Gastrocnemius medialis (tissue), 4 donors: Measurements from ENCODE around the gene TBR1. TPM values are rescaled to one million over a fixed set of nuclear protein-coding genes. Genes with fewer than 3 reads are reported as not detected.

Source experiments
- ATAC-seq, 2 donors: fragments of 150-250 bp; one replicate each; pipeline ENCODE4 v1.9.1; 2016
- DNase-seq, 2 donors: peaks; one replicate each; pipeline ENCODE4 v3.0.0-alpha.2; 2019
- H3K27ac ChIP-seq, 4 donors: fragments of 200-600 bp; sonication (generic); 1 replicate in 1 of 4; 2 replicates in 3 of 4; pipeline ENCODE4 v1.5.1; 2016 to 2018; ENCODE audit warnings: mild to moderate bottlenecking in 2 of 4, moderate library complexity in 1 of 4
- H3K27me3 ChIP-seq, 3 donors: fragments of 200-600 bp; sonication (generic) in 2 of 3; 1 replicate in 1 of 3; 2 replicates in 2 of 3; pipeline versions ENCODE4 v1.5.1 to v1.6.0; 2016 to 2019; ENCODE audit warnings: mild to moderate bottlenecking in 1 of 3, moderate library complexity in 1 of 3
- H3K36me3 ChIP-seq, 2 donors: fragments of 200-600 bp; sonication (generic) in 1 of 2; one replicate each; pipeline ENCODE4 v1.5.1; 2017 to 2018
- H3K4me1 ChIP-seq, 2 donors: fragments of 200-600 bp; sonication (generic) in 1 of 2; one replicate each; pipeline ENCODE4 v1.5.1; 2016 to 2017; ENCODE audit warnings: mild to moderate bottlenecking in 2 of 2
- H3K4me3 ChIP-seq, 4 donors: fragments of 200-600 bp; sonication (generic) in 3 of 4; 1 replicate in 1 of 4; 2 replicates in 3 of 4; pipeline ENCODE4 v1.5.1; 2016 to 2019; ENCODE audit warnings: mild to moderate bottlenecking in 2 of 4
- H3K9me3 ChIP-seq, 3 donors: fragments of 200-600 bp; sonication (generic) in 2 of 3; 1 replicate in 1 of 3; 2 replicates in 2 of 3; pipeline ENCODE4 v1.5.1; 2016 to 2019
- POLR2A ChIP-seq, 2 donors: fragments of 450-650 bp; IDR thresholded peaks; one replicate each; pipeline ENCODE4 v1.6.1; 2017; ENCODE audit warnings: antibody characterized with exemption in 2 of 2, mild to moderate bottlenecking in 2 of 2, moderate library complexity in 2 of 2
- in situ Hi-C, 4 donors: fragments of 200-750 bp; cut with MboI; loops; one replicate each; pipeline versions ENCODE4 v1.15.0 to v1.8.0; 2017; ENCODE audit warnings: low sequenced_read_pairs in 4 of 4
- intact Hi-C: fragments of 100-400 bp; cut with DNase I; formaldehyde crosslinking; loops from one replicate; pipeline ENCODE4 v1.15.1; 2023; ENCODE audit warnings: low total_unique reads
- total RNA-seq, 4 donors: library from RNA; depleted of rRNA; stranded (reverse); fragments of >200 nt; gene quantifications; one replicate each; pipeline versions ENCODE4 v1.1.0 to v1.2.3, GENCODE V29; 2016
- TF ChIP-seq, protein P1 (sequence below), 5 experiments: fragments of 450-650 bp in 3 of 5; fragments of 200-600 bp in 2 of 5; sonication (generic) in 2 of 5; IDR thresholded peaks in 4 of 5; conservative IDR thresholded peaks in 1 of 5; 1 replicate in 4 of 5; 2 replicates in 1 of 5; pipeline ENCODE4 v1.5.1; 2016 to 2019; ENCODE audit warnings: antibody characterized with exemption in 5 of 5, mild to moderate bottlenecking in 3 of 5, moderate library complexity in 3 of 5

Gene TBR1
- total RNA-seq, 4 donors from 2014 or later = not detected

DNA sequence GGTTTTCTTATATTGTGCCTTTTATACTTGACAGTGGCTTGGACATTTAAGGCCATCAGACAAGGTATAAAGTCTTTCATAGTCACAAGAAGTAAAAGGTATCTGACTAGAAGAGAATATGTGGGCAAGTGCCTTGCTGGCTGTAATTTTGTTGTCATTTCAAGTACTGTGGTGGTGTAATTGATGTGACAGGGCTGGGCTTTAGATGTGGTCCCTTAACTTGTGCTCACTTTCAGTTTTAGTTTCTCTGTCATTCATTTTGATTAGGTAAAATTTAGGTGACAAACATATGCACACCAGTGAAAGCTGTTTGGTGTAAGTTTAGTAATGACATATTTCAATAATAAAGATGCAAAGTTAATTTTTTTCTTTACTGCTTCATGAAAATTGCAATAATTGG, 31.2 kb upstream of the TBR1 start:
- H3K27ac ChIP-seq = no peak overlapping the region
- TF ChIP-seq, protein P1, sequence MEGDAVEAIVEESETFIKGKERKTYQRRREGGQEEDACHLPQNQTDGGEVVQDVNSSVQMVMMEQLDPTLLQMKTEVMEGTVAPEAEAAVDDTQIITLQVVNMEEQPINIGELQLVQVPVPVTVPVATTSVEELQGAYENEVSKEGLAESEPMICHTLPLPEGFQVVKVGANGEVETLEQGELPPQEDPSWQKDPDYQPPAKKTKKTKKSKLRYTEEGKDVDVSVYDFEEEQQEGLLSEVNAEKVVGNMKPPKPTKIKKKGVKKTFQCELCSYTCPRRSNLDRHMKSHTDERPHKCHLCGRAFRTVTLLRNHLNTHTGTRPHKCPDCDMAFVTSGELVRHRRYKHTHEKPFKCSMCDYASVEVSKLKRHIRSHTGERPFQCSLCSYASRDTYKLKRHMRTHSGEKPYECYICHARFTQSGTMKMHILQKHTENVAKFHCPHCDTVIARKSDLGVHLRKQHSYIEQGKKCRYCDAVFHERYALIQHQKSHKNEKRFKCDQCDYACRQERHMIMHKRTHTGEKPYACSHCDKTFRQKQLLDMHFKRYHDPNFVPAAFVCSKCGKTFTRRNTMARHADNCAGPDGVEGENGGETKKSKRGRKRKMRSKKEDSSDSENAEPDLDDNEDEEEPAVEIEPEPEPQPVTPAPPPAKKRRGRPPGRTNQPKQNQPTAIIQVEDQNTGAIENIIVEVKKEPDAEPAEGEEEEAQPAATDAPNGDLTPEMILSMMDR (IDR thresholded peaks at IDR 0.05 in 4 of 5, conservative IDR thresholded peaks at IDR 0.05 in 1 of 5) = no peak
- H3K27me3 ChIP-seq = no peaks in the 10 kb centered on the region
- peaks cover 0 to 17% of the 10 kb centered on the region in 2 donors for H3K36me3 ChIP-seq
- ATAC-seq (no peak), DNase-seq (no peak)
- H3K9me3 ChIP-seq = no peaks in the 10 kb centered on the region
- intact Hi-C loops = no loop called here
- in situ Hi-C loops = no loop called here
- H3K4me3 ChIP-seq = no peak overlapping the region
- H3K4me1 ChIP-seq = no peaks in the 10 kb centered on the region

DNA sequence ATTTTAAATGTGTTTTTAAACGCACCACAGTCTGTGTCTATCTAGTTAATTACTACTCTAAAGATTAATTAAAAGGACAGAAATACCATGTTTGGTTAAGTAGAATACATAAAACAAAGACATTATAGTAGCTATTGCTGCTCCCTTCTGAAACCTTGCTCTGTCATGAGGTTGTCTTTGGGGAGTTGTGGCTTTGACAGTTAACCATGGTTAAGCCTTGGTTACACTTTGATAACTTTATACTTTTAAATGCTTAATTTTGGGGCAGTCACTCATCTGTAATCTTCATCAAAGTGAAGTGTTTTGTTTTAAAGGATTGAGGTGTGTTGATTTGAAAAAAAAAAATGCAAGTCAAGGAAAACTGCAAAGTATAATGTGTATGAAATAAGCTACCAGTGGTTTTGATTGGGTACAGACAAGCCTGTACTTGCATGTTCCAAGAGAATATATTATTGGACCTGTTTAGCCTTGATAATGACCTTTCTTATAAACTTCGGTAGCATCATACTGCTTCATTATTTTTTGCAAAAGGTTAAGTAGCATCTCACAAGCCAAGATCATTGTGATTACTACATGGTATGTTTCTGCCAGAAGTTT, 29.8 kb upstream of the TBR1 start:
- in situ Hi-C loops = no loop called here
- H3K9me3 ChIP-seq = no peaks in the 10 kb centered on the region
- TF ChIP-seq, protein P1 (IDR thresholded peaks at IDR 0.05 in 4 of 5, conservative IDR thresholded peaks at IDR 0.05 in 1 of 5) = no peak
- TF ChIP-seq POLR2A (IDR thresholded peaks at IDR 0.05) = no peak
- H3K36me3 ChIP-seq = peaks cover 0 to 17% of the 10 kb centered on the region in 2 donors
- H3K27ac ChIP-seq = no peak overlapping the region
- intact Hi-C loops = no loop called here
- ATAC-seq (no peak), DNase-seq (no peak)
- no peak overlapping the region for H3K4me3 ChIP-seq
- no peaks in the 10 kb centered on the region for H3K27me3 ChIP-seq
- no peaks in the 10 kb centered on the region for H3K4me1 ChIP-seq

DNA sequence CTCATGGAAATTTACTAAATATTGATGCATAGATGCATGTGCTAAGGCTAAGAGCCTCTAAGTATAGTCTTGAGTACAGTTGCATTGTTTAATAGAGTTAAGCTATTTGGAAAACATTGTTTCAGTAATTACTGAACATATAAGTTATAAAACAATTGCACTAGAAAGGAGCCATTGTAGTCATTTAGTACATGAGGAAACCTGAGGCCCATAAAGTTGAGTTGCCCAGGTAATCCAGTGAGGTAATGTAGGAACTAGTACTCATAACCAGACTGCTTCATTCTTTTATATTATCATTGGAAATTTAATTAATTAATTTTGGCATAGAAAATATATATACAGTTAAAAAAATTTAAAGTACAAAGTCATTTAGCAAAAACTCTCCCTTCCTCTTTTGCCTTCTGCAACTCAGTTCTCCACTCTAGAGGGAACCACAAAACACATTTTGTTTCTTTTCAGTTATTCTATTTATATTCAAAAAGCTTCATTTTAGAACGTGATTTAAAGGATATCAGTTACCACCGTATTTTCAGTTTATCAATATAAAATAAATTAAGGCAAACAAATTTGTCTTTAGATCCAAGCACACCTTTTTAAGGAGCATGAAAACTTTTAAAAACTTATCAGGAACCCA, 27.8 kb upstream of the TBR1 start:
- intact Hi-C loops = no loop called here
- Histone ChIP-seq H3K27me3 (no peaks in the 10 kb centered on the region), H3K27ac (no peak overlapping the region), H3K9me3 (no peaks in the 10 kb centered on the region), H3K36me3 (peaks cover 0 to 29% of the 10 kb centered on the region in 2 donors), H3K4me3 (no peak overlapping the region), H3K4me1 (no peaks in the 10 kb centered on the region)
- DNase-seq (no peak), ATAC-seq (no peak)
- in situ Hi-C loops = no loop called here
- TF ChIP-seq, protein P1 (IDR thresholded peaks at IDR 0.05 in 4 of 5, conservative IDR thresholded peaks at IDR 0.05 in 1 of 5) = no peak
- no peak for TF ChIP-seq POLR2A (IDR thresholded peaks at IDR 0.05)

DNA sequence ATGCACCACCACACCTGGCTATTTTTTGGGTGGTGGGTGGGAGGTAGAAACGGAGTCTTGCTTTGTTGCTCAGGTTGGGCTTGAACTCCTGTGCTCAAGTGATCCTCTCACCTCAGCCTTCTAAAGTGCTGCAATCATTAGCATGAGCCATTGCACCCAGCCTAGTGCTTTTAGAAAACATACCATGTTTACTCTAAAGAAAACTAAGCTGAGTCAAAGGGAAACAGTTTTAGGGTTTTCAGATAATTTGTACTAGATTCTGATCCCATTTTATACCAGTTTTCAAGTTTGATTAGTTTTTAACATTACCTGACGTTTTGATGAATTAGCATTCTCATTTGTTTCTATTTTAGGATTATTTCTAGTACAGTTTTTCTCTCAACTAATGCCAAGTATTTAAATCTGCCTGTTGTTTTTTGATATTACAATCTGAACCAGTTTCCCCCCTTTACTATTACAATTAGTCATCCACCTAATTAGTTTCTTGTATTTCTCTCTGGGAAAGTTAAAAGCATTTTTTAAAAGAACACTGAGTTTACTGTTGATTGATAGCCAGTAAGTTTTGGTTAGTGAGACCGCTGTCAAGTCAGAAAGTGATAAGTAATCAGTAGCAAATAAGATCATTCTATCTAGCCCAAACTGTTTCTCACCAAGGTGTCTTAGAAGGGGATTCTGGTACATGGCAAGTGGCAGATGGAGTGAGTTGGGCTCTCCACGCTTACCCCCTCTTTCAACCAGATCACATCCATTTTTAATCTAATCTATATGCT, 24.2 kb upstream of the TBR1 start:
- Histone ChIP-seq H3K27ac (no peak overlapping the region), H3K27me3 (no peaks in the 10 kb centered on the region), H3K4me3 (no peak overlapping the region), H3K4me1 (no peaks in the 10 kb centered on the region), H3K9me3 (no peaks in the 10 kb centered on the region), H3K36me3 (peaks cover 0 to 44% of the 10 kb centered on the region in 2 donors)
- intact Hi-C loops = no loop called here
- TF ChIP-seq POLR2A (IDR thresholded peaks at IDR 0.05) = no peak
- TF ChIP-seq, protein P1 (IDR thresholded peaks at IDR 0.05 in 4 of 5, conservative IDR thresholded peaks at IDR 0.05 in 1 of 5) = no peak
- in situ Hi-C loops = no loop called here
- DNase-seq (no peak), ATAC-seq (no peak)
